ENCODE data around the gene SLC36A4.
"Not testable (repeated sequence)": the region's sequence is repeated elsewhere in the genome, so short reads cannot be mapped to it uniquely, and the experiment has no call there.

Gene SLC36A4

DNA sequence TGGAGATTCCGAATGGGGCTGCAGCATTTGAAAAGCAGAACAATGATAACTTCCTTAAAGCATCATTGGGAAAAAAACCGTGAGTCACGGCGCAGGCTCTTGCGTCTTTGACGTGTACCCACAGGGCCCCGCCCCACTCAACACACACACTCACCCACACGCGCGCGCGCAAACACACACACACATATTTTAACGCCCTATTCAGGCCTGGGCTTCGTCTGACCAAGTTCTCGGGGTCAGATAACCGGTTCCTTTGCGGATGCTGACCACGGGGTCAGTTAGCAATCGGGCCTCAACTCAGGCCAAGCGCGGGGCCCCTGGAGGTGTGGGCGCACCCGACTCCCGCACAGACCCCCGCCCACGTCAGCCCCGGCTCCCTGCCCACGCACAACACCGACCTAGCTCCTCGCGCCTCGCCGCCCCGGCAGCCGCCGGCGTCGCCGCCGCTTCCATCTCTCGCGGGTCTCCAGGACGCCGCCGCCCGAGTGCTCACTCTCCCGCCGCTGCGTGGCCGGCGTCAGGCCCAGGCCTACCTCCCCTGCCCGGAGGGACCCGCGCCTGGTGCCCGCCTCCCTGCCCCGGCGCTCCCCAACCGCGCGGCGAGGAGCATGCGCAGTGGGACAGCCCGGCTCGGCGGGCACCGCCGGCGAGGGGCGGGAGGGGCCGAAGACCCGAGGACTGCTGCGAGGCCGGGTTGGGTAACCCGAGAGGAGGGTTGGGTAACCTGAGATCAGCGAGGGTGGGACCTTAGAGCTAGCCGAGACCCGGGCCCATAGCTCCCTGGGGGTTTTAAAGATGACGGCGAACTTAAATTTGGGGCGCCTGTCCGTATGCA lies at the start of gene SLC36A4:
Gene SLC36A4, minus strand, starts transcription at position 612 of the 835 bp plus-strand sequence. Its CDS starts 159 bp downstream, at position 453.
- peak; percentile 95 for DNase-seq (ENCODE audit: low spot score)

DNA sequence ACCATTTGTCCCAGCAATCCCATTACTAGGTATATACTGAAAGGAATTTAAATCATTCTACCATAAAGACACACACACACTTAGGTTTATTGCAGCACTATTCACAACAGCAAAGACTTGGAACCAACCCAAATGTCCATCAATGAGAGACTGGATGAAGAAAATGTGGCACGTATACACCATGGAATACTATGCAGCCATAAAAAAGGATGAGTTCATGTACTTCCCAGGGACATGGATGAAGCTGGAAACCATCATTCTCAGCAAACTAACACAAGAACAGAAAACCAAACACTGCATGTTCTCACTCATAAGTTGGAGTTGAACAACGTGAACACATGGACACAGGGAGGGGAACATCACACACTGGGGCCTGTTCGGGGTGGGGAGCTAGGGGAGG lies 49.0 kb upstream of the SLC36A4 start:
- not testable (repeated sequence) for DNase-seq (ENCODE audit: low spot score)

DNA sequence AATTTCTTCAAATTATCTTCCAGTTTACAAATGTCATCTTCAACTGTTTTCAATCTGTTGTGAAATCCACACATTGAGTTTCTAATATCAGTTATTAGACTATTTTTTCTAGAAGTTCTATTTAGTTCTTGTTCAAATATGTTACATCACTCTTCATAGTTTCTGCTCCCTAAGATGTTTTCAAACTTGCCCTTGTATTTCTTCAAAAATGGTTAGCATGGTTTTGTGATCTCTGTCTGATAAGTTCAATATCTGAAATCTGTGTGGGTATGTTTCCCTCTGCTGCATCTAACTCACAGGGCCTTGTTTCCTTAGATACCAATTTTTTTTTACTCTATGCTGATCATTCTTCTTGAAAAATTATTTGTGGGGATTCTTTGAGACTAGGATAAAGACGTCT lies 46.2 kb upstream of the SLC36A4 start:
- no peak for DNase-seq (ENCODE audit: low spot score)

DNA sequence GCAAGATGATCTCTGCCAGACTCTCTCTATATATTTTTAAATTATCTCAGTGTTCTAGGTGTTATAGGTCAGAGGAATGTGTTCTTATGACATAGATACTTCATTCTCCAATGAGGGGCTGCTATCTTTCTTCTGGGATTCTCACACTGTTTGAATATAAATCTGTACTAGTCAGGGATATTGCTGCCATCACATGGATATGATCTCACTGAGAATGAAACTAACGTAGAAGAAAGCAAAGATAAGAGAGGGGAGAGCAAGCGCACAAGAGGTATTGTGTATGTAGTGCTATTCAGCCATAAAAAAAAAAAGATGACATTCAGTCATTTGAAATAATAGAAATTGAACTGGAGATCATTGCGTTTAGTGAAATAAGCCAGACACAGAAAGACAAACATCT lies 42.2 kb upstream of the SLC36A4 start:
- DNase-seq (ENCODE audit: low spot score): no peak

DNA sequence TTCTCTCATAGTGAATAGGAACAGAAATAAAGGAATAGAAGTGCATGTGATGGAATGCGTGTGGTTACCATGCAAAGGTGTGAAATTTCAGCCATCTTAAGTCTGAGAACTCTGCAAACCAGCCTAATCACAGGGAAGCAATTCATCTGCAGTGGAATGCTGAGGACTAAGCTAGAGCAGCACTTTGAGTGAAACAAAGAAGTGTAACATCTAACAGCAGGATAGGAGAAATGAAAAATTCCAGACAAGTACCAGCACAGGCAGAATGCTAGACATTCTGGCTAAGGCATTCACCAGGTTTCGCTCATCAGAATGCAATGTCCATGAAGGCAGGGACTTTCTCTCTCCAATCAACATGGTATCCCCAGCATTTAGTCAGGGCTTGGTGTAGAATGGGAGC lies 41.2 kb upstream of the SLC36A4 start:
- DNase-seq (ENCODE audit: low spot score): no peak

DNA sequence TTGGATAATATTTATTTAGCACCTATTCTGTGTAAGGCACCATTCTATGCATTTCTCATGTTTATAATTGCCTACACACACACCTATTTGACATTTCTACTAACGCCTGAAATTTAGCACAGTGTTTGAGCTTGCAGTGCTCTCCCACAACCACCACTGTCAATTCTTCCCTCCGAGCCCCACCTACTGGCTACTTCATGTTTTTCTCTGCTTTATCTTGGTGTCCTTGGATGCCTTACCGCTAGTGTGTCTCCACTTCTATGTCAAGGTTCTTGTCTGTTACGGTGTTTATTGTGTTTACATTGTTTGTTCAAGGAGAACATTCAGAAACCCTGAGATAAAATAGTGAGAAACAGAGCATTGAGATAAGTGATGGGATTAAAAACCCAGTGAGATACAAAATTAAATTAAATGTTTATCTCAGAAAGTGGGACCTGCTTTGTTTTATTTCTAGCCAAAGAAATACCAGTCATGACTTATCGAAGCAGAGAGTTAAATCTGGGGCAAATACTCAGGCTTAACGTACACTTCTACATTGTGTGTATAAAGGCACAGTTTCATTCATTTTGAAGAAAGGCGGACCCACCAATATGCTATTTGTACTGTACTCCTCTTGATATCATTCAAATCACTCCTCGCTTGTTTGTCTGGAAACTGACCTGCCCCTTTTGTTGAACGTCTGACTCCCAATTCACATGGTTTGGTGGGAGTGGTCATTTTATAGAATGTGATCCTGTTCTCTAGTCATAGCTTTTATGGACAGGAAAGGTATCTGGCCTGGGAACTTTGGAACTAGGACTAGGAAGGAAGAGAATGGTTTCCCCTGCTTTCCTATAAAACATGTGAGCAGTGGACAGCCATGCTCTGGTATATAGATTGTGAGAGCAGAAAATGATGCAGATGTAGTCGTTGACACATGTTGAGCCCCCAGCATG lies 39.2 kb upstream of the SLC36A4 start:
- DNase-seq (ENCODE audit: low spot score): peak; percentile 51

DNA sequence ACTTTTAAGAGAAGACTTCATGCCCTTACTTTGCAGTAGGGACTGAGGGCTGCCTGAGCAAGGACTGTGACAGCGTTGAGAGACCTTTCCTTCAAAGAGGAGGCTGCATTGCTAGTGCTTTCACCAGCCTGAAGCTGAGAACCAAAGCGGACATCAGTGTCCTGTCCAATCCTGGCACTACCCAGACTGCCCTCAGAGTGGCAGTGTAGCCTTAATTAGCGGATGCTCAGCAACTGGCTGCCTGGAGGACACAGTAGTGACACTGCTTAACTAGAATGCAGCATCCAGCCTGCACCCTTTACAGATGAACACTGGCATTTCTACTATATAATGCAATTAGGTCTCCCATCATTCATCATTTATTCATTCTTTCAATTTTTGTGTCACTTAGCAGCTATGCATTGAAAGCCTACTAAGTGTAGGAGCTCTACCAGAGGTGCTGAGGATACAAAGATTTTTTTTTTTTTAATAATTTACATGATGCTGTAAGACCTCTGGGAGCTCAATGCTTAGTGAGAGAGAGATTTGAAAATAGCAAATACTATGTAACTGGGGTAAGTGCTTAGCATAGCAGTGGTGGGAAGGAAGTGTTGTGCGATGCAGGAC lies 36.9 kb upstream of the SLC36A4 start:
- peak; percentile 89 for DNase-seq (ENCODE audit: low spot score)

DNA sequence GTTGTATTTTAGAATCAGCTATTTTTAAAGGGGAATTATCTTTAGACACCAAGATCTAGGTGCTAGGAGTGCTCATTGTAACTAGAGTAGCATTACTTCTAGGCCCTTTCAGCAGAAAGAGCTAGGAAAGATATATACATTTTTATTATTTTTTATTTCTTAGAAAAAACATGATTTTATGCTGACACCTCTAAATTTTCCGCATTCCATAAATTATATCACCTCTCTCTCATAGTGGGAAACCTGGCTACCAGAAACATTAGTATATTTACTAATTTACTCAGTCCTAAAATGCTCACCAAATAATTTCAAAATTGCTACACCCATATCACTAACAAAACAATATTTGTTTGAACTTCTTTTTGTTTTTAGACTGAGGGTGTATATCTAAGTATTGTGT lies 32.1 kb upstream of the SLC36A4 start:
- no peak for DNase-seq (ENCODE audit: low spot score)

DNA sequence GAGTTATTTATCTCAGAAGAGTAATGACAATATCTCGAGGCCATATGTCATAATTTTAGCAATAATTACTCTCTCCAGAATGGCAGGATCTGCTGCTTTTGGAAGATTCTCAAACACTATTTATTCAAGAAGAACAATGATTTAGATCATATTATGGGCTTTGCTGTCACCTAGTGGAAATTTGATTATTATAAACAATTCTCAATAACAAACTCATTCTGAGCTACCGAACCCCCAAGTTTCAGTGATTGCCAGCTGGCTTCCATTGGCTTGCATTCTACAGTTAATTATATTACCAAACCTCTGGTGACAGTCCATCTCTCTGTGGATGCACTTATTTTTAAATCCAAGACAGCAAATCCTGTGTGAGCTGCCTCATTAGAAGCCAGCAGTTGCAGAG lies 27.9 kb upstream of the SLC36A4 start:
- DNase-seq (ENCODE audit: low spot score): peak; percentile 23

DNA sequence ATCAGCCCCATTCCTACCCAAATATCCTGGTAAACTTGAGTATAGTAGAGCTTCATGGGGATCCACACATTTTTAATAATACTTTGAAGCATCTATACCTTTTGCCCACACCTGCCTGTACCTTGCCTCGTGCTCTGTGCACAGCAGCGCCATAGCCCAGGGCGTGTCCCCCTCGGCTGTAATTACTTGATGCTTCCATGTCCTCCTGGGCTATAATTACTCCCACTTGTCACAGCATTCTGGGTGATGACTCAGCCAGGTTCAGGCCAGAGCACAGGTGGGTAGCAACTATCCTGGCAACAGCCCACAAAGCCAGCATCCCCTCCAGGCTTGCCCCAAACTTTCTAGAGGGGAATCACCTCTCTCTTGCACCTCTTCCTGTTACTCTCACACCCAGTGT lies 23.7 kb upstream of the SLC36A4 start:
- DNase-seq (ENCODE audit: low spot score): no peak

DNA sequence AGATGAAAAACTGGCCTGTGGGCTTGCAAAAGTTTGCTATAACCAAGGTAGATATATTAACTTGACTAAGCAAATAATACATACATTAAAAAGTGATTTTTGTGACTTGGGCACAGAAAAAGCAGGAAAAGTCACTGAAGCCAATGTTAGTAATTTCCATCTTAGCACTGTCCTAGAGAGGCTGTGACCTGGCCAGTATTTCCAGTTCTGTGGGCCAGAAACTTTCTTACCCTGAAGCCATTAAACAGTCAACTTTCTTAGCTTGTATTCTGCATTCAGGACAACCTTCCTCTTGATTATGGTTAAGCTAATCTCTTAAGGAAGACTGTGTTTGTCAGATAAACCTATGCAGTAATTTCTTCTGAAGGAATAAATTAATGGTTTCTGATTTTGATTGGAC lies 22.3 kb upstream of the SLC36A4 start:
- DNase-seq (ENCODE audit: low spot score): no peak

DNA sequence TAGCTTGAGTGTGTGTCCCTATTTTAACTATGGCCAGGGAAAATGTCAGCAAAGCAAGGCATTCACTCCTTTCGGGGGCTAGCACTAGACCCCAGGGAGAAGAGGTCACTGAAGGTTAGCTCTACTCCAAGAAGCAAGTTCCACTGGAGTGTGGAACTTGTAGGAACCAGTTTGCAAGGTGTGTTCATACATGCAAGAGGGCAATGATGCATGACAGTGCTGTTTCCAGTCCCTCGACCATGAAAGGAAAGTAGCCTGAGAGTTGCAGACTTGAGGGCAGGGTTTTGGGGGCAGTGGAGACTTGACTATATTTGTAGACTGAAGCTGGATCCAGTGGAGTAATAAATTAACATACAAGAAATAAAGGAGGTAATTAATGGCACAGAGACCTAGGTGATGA lies 21.6 kb upstream of the SLC36A4 start:
- no peak for DNase-seq (ENCODE audit: low spot score)

DNA sequence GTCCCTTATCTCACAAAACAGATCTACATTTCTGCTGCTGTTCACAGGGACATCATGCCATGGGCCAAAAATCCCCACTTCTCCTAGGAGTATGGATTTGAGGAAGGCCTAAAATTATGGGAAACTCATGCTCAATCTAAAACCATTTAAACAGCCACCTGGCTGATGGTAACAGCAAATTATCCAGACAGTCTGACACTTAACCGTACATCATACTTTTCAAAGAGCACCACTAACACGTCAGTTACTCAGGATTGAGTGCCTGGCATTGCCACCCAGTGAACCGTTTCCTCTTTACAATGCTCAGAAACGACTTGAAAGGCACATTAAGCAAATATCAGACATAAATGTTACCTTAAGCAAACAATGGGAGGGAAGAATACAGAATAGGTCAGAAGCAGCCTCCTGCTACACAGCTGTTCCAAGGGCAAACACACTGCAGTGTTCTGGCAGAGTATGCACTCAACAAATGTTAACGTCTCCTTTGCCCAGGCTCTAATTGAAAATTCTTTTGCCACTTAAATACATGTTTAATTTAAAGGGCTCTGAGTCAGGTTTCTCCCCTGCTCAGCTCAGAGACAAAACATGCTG lies 18.8 kb upstream of the SLC36A4 start:
- DNase-seq (ENCODE audit: low spot score): no peak

DNA sequence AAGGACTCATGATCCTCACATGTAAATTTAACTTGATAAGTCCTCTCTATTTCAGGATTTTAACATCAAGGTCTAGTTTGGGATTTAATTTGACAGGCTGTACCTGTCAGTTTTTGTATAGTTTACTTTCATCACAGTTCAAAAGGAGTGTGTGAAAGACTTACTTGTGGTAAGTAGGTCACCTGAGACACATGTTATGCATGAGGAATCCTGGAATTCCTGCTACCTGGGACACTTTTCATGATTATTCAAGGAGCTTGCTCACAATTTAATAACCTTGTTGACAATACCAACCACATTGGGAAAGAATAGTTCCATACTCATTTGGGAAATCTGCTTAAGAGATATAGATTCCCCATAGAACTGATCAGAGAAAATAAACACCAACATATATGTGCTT lies 15.8 kb upstream of the SLC36A4 start:
- no peak for DNase-seq (ENCODE audit: low spot score)

DNA sequence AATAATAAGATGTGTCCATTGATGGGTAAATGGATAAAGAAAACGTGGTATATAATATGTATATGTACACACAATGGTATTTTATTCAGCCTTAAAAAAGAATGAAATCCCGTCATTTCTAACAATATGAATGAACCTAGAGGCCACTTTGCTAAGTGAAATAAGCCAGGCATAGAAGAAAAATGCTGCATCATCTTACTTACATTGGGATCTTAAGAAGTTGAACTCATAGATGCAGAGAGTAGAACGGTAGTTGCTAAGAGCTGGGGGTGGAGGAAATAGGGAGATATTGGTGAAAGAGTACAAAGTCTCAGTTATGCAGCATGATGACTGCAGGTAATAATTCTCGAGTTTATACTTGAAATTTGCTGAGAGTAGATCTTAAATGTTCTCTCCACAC lies 14.3 kb upstream of the SLC36A4 start:
- no peak for DNase-seq (ENCODE audit: low spot score)

DNA sequence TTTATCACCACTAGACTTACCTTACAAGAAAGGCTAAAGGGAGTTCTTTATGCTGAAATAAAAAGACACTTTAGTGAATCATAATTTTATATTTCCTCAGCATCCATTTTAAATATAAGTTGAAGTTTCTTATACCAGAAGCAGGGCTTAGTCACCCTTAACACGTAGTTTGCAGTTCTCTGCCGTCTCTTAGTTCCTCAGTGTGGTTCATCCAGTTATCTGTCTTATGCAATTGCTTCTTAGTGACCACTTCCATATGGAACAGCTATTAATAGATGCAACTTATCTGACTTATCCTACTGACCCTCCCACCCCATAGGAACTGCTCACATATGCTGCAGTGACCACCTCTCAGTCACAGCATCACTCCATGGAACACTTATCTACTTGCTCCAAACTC lies 11.7 kb upstream of the SLC36A4 start:
- no peak for DNase-seq (ENCODE audit: low spot score)

DNA sequence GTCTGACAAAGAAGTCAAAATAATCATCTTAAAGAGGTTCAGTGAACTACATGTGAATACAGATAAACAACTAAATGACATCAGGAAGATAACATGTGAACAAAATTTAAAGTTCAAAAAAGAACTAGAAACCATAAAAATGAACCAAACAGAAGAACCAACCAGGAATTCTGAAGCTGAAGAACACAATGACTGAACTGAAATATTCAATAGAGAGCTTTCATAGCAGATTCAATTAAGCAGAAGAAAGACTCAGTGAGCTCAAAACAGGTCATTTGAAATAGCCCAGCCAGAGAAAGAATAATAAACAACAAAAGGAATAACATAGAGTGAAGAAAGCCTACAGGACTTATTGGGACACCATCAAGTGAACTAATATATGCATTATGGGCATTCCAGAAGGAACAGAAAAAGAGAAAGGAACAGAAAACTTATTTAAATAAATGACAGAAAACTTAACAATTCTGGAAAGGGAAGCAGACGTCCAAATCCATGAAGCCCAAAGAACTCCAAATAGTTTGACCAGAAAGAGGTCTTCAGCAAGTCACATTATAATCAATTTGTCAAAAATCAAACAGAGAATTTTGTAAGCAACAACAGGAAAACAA lies 11.0 kb upstream of the SLC36A4 start:
- DNase-seq (ENCODE audit: low spot score): no peak

DNA sequence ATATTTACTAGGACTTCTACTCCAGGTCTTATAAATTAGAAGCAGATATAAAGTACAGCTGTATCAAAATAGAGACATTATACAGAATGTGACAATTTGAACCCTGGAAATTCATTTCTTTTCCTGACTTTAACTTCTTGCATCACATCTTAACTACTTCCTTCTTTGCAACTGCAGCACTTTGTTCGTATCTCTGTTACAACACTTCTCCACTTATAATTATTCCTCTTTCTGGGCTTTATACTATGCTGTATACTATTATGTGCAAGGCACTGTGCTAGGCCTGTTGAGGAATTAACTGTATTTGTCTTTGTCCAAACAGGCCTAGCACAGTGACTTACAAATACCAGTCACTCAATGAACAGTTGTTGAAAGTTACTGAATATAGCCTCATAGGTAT lies 1.8 kb upstream of the SLC36A4 start:
- DNase-seq (ENCODE audit: low spot score): no peak

DNA sequence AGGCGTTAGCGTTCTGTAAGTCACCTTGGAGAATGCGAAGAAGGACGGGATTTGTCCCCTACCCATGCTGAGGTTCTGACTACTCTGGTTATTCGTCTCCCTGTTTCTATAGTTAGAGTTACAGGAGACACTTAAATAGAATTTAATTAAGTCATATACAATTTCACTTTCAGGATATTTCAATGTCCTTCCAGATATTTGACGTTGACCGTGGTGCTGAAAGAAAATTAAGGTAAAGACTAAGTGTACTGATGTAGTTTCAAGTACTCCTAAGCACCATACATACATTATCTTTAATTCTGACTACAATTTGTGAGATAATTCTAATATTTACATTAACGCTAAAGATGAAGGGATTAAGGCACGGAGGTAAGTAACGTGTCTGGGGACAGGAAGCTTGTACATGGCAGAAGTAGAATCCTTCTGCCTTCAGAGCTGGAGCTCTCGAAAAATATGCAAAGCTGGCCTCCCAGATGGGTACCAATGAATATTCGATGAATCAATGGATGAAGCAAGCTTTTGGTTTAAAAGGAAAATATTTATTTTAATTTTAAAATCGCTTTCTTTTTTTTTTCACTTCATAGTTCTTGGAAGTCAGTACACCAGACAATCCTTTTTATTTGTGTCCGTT lies 539 bp upstream of the SLC36A4 start:
- no peak for DNase-seq (ENCODE audit: low spot score)

DNA sequence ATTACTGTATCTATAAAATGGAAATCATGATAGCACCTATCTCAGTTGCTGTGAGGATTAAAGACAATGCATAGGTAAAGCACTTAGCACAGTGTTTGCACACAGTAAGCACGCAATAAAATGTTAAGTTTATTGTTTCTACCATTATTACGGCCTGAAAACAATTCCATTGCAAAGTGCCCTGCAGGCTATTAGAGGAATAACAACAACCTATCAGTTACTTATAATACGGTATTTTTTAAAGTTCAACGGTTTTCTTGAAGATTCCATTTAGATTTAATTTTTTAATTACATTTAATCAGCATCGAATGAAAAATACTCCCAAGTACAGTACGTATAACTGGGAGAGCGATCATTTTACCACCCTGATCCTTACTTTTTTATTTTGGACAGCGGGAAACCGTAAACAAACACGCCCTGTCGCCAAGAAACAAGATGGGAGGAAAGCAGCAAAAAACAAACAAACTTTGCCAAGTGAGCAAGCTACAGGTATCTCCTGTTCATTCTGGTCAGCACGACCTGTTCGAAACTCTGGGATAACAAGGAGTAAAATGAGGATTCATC lies 893 bp downstream of the SLC36A4 start:
- peak; percentile 11 for DNase-seq (ENCODE audit: low spot score)

DNA sequence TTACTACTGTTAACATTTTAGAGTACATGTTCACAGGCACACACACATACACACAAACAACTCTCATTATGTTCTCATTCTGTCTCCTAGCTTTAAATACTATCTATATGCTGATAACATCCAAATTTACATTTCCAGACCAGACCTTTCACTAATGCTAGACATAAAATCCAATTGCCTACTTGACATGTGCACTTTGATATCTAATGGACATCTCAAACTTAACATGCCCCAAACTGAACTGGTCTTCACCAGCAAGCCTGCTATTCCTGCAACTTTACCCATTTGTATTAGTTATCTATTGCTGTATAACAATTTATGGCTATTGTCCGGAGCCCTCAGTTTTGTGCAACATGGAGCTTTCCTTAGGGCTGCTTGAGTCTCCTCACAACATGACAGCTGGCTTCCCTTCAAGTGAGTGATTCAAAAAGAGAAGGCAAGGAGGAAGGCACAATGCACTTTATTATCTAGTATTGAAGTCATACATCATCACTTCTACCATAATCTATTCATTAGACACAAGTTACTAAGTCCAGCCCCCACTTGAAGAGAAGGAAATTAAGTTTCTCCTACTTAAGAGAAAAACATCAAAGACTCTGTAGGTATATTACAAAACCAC lies 3.0 kb downstream of the SLC36A4 start:
- DNase-seq (ENCODE audit: low spot score): no peak

Data from AG20443 (cell line).